HepG2 (cell line): Measurements from ENCODE around the gene CPNE5. TPM values are rescaled to one million over a fixed set of nuclear protein-coding genes. Genes with fewer than 3 reads are reported as not detected.

ENCODE experiments used
- ATF7-NPFF ChIP-seq: sonication (generic); formaldehyde crosslinking; IDR thresholded peaks from 2 replicates; pipeline ENCODE4 v1.8.1; 2023; ENCODE audit warnings: mild to moderate bottlenecking, low read depth, missing genetic modification reagents, moderate library complexity
- BHLHE40 ChIP-seq: IDR thresholded peaks from 2 replicates; pipeline ENCODE4 v1.6.1; 2011; ENCODE audit warnings: low read length, improper control_type of control experiment
- CCAR2 ChIP-seq: fragments of 200-400 bp; formaldehyde crosslinking; optimal IDR thresholded peaks from 2 replicates; pipeline ENCODE3; 2018; ENCODE audit warnings: low read depth, mild to moderate bottlenecking, low read length, moderate library complexity
- NR2F6 ChIP-seq, 2 experiments: IDR thresholded peaks; 2 replicates each; pipeline ENCODE4 v1.6.1; 2016; ENCODE audit warnings: antibody characterized with exemption in 1 of 2, mild to moderate bottlenecking in 1 of 2
- RFX1 ChIP-seq: fragments of 450-650 bp; IDR thresholded peaks from 2 replicates; pipeline ENCODE4 v1.6.1; 2017
- SAP130 ChIP-seq: IDR thresholded peaks from 2 replicates; pipeline ENCODE4 v1.6.1; 2016; ENCODE audit warnings: low read depth
- SRY ChIP-seq: sonication (generic); formaldehyde crosslinking; IDR thresholded peaks from 2 replicates; pipeline ENCODE4 v1.8.0; 2022; ENCODE audit warnings: mild to moderate bottlenecking, missing genetic modification reagents
- TARDBP ChIP-seq: sonication (generic); formaldehyde crosslinking; IDR thresholded peaks from 2 replicates; pipeline ENCODE4 v1.8.0; 2022; ENCODE audit warnings: mild to moderate bottlenecking, missing genetic modification reagents
- ZNF121 ChIP-seq: sonication (generic); formaldehyde crosslinking; IDR thresholded peaks from 2 replicates; pipeline ENCODE4 v1.5.0; 2020; ENCODE audit warnings: mild to moderate bottlenecking, missing genetic modification reagents
- ZNF549 ChIP-seq: sonication (generic); formaldehyde crosslinking; IDR thresholded peaks from 2 replicates; pipeline ENCODE4 v1.5.0; 2020; ENCODE audit warnings: missing genetic modification reagents
- ZNF713 ChIP-seq: sonication (generic); formaldehyde crosslinking; IDR thresholded peaks from 2 replicates; pipeline ENCODE4 v1.4.0; 2020; ENCODE audit warnings: mild to moderate bottlenecking, missing genetic modification reagents
- ZNF768 ChIP-seq: sonication (generic); formaldehyde crosslinking; IDR thresholded peaks from 2 replicates; pipeline ENCODE4 v1.4.0; 2020; ENCODE audit warnings: missing genetic modification reagents
- polyA plus RNA-seq, 8 experiments: library from polyadenylated mRNA; depleted of rRNA in 3 of 8; stranded (reverse) in 7 of 8; unstranded in 1 of 8; fragments of >200 nt; fragmentation: Illumina TruSeq in 4 of 8; extraction: Trizol in 4 of 8; gene quantifications; 2 replicates each; pipeline versions ENCODE4 v1.2.1 to v1.2.3, GENCODE V29; 2011 to 2016; ENCODE audit warnings: low read depth in 4 of 8, missing spikeins in 1 of 8, mixed read lengths in 1 of 8; ENCODE audit not compliant: insufficient read depth in 1 of 8
- total RNA-seq, 5 experiments: library from RNA; depleted of rRNA; stranded (reverse); fragments of >200 nt; fragmentation: Illumina TruSeq; extraction: Trizol; gene quantifications; 2 replicates each; pipeline ENCODE4 v1.2.3, GENCODE V29; 2016; ENCODE audit warnings: low read depth in 1 of 5
- TF ChIP-seq, protein P1 (sequence below): sonication (generic); formaldehyde crosslinking; IDR thresholded peaks from 2 replicates; pipeline ENCODE4 v1.5.1; 2020; ENCODE audit warnings: mild to moderate bottlenecking, missing genetic modification reagents, moderate library complexity
- TF ChIP-seq, protein P2 (sequence below): sonication (generic); formaldehyde crosslinking; IDR thresholded peaks from 2 replicates; pipeline ENCODE4 v1.9.0; 2022; ENCODE audit warnings: low read depth, missing genetic modification reagents
- TF ChIP-seq, protein P3 (sequence below): sonication (generic); formaldehyde crosslinking; IDR thresholded peaks from 2 replicates; pipeline ENCODE4 v1.5.0; 2020; ENCODE audit warnings: missing genetic modification reagents
- TF ChIP-seq, protein P4 (sequence below): sonication (generic); formaldehyde crosslinking; IDR thresholded peaks from 2 replicates; pipeline ENCODE4 v1.4.0; 2020; ENCODE audit warnings: mild to moderate bottlenecking, missing genetic modification reagents
- TF ChIP-seq, protein P5 (sequence below): IDR thresholded peaks from 2 replicates; pipeline ENCODE4 v1.6.1; 2016; ENCODE audit warnings: mild to moderate bottlenecking
- TF ChIP-seq, protein P6 (sequence below): sonication (generic); formaldehyde crosslinking; IDR thresholded peaks from 2 replicates; pipeline ENCODE4 v1.8.0; 2022; ENCODE audit warnings: mild to moderate bottlenecking, missing genetic modification reagents; ENCODE audit not compliant: insufficient replicate concordance

CPNE5 gene
- total and polyA plus RNA-seq, 2 of the 13 experiments (the other 11 are each of a cell fraction or from before 2014, with no cell fraction given), result 0.16 TPM; not detected in 1

DNA sequence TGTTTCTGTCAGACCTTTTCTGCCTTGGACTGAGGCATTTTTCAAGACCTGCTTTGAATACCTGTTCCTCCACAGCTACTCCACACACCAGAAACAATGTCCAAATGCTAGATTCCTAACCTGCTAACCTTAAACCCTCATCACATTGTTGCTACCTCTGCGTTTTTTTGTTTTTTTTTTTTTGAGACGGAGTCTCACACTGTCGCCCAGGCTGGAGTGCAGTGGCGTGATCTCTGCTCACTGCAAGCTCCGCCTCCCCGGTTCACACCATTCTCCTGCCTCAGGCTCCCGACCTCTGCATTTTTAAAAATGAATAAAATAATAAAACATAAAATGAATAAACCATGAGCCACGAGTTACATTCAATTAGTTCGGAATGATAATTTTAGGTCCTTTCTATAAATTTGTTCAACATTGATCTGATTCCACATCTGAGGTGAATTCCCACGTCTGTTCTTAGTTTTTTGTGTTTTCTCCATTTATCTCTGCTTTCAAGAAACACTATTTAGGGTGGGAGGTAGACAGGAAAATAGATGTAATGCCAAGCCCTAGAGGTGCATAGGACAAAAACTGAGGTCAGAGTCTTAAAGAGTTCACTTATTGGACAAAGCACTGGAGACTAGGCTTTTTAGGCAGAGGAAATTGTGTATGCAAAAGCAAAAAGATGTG is 47.8 kb upstream of the CPNE5 start (continued):
- TF ChIP-seq, protein P1, sequence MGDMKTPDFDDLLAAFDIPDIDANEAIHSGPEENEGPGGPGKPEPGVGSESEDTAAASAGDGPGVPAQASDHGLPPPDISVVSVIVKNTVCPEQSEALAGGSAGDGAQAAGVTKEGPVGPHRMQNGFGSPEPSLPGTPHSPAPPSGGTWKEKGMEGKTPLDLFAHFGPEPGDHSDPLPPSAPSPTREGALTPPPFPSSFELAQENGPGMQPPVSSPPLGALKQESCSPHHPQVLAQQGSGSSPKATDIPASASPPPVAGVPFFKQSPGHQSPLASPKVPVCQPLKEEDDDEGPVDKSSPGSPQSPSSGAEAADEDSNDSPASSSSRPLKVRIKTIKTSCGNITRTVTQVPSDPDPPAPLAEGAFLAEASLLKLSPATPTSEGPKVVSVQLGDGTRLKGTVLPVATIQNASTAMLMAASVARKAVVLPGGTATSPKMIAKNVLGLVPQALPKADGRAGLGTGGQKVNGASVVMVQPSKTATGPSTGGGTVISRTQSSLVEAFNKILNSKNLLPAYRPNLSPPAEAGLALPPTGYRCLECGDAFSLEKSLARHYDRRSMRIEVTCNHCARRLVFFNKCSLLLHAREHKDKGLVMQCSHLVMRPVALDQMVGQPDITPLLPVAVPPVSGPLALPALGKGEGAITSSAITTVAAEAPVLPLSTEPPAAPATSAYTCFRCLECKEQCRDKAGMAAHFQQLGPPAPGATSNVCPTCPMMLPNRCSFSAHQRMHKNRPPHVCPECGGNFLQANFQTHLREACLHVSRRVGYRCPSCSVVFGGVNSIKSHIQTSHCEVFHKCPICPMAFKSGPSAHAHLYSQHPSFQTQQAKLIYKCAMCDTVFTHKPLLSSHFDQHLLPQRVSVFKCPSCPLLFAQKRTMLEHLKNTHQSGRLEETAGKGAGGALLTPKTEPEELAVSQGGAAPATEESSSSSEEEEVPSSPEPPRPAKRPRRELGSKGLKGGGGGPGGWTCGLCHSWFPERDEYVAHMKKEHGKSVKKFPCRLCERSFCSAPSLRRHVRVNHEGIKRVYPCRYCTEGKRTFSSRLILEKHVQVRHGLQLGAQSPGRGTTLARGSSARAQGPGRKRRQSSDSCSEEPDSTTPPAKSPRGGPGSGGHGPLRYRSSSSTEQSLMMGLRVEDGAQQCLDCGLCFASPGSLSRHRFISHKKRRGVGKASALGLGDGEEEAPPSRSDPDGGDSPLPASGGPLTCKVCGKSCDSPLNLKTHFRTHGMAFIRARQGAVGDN (CRISPR knock-in tag), result peak; percentile 22; the same call in 1 of the 2 replicates
- TF ChIP-seq ZNF713 (CRISPR knock-in tag) (no peak), BHLHE40 (no peak), ATF7-NPFF (CRISPR knock-in tag) (no peak), SRY (CRISPR knock-in tag) (no peak), ZNF549 (CRISPR knock-in tag) (no peak), RFX1 (no peak), TARDBP (CRISPR knock-in tag) (no peak; the same call in 1 of the 2 replicates), CCAR2 (no peak), ZNF121 (CRISPR knock-in tag) (peak; percentile 45; the same call in 1 of the 2 replicates), ZNF768 (CRISPR knock-in tag) (no peak), NR2F6 (IDR thresholded peaks at IDR 0.05) (0 out of 2 replicates have a peak, but pooled peaks have one; percentile 25), NR2F6 (CRISPR knock-in tag; IDR thresholded peaks at IDR 0.05) (no peak), SAP130 (CRISPR knock-in tag) (peak; percentile 53)
- TF ChIP-seq, protein P2, sequence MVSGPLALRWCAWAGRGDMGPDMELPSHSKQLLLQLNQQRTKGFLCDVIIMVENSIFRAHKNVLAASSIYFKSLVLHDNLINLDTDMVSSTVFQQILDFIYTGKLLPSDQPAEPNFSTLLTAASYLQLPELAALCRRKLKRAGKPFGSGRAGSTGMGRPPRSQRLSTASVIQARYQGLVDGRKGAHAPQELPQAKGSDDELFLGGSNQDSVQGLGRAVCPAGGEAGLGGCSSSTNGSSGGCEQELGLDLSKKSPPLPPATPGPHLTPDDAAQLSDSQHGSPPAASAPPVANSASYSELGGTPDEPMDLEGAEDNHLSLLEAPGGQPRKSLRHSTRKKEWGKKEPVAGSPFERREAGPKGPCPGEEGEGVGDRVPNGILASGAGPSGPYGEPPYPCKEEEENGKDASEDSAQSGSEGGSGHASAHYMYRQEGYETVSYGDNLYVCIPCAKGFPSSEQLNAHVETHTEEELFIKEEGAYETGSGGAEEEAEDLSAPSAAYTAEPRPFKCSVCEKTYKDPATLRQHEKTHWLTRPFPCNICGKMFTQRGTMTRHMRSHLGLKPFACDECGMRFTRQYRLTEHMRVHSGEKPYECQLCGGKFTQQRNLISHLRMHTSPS (CRISPR knock-in tag), result no peak
- TF ChIP-seq, protein P3, sequence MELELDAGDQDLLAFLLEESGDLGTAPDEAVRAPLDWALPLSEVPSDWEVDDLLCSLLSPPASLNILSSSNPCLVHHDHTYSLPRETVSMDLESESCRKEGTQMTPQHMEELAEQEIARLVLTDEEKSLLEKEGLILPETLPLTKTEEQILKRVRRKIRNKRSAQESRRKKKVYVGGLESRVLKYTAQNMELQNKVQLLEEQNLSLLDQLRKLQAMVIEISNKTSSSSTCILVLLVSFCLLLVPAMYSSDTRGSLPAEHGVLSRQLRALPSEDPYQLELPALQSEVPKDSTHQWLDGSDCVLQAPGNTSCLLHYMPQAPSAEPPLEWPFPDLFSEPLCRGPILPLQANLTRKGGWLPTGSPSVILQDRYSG, result no peak
- TF ChIP-seq, protein P4, sequence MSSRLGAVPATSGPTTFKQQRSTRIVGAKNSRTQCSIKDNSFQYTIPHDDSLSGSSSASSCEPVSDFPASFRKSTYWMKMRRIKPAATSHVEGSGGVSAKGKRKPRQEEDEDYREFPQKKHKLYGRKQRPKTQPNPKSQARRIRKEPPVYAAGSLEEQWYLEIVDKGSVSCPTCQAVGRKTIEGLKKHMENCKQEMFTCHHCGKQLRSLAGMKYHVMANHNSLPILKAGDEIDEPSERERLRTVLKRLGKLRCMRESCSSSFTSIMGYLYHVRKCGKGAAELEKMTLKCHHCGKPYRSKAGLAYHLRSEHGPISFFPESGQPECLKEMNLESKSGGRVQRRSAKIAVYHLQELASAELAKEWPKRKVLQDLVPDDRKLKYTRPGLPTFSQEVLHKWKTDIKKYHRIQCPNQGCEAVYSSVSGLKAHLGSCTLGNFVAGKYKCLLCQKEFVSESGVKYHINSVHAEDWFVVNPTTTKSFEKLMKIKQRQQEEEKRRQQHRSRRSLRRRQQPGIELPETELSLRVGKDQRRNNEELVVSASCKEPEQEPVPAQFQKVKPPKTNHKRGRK, result no peak
- TF ChIP-seq, protein P5, sequence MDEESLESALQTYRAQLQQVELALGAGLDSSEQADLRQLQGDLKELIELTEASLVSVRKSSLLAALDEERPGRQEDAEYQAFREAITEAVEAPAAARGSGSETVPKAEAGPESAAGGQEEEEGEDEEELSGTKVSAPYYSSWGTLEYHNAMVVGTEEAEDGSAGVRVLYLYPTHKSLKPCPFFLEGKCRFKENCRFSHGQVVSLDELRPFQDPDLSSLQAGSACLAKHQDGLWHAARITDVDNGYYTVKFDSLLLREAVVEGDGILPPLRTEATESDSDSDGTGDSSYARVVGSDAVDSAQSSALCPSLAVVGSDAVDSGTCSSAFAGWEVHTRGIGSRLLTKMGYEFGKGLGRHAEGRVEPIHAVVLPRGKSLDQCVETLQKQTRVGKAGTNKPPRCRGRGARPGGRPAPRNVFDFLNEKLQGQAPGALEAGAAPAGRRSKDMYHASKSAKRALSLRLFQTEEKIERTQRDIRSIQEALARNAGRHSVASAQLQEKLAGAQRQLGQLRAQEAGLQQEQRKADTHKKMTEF (CRISPR knock-in tag), result peak; percentile 43; the same call in 1 of the 2 replicates
- TF ChIP-seq, protein P6, sequence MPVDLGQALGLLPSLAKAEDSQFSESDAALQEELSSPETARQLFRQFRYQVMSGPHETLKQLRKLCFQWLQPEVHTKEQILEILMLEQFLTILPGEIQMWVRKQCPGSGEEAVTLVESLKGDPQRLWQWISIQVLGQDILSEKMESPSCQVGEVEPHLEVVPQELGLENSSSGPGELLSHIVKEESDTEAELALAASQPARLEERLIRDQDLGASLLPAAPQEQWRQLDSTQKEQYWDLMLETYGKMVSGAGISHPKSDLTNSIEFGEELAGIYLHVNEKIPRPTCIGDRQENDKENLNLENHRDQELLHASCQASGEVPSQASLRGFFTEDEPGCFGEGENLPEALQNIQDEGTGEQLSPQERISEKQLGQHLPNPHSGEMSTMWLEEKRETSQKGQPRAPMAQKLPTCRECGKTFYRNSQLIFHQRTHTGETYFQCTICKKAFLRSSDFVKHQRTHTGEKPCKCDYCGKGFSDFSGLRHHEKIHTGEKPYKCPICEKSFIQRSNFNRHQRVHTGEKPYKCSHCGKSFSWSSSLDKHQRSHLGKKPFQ (CRISPR knock-in tag), result peak; percentile 99
